ENCODE results near the gene GPRC5A.

GPRC5A gene

GRCh38 chr12:12877781-12878455 is 13.4 kb upstream of the GPRC5A start (continued):
- TF ChIP-seq ZNF645 (tag by site-specific recombination; IDR thresholded peaks at IDR 0.05): no peak
- no peak for TF ChIP-seq ZBTB26 (tag by site-specific recombination; optimal IDR thresholded peaks at IDR 0.05)
- TF ChIP-seq ZNF623 (tag by site-specific recombination; IDR thresholded peaks at IDR 0.05): no peak
- TF ChIP-seq ZNF2 (tag by site-specific recombination; IDR thresholded peaks at IDR 0.05): no peak
- TF ChIP-seq ZNF660 (tag by site-specific recombination; IDR thresholded peaks at IDR 0.05): no peak
- no peak for TF ChIP-seq YY1 (tag by site-specific recombination; IDR thresholded peaks at IDR 0.05)
- TF ChIP-seq KLF16 (tag by site-specific recombination; IDR thresholded peaks at IDR 0.05): no peak
- TF ChIP-seq ZNF266 (tag by site-specific recombination; IDR thresholded peaks at IDR 0.05; ENCODE audit: low read depth): no peak
- TF ChIP-seq FEZF1 (tag by site-specific recombination; IDR thresholded peaks at IDR 0.05): peak; percentile 70
- TF ChIP-seq ZNF148 (tag by site-specific recombination; IDR thresholded peaks at IDR 0.05; ENCODE audit: borderline replicate concordance): no peak
- TF ChIP-seq ZNF48 (tag by site-specific recombination; IDR thresholded peaks at IDR 0.05): no peak
- no peak for TF ChIP-seq ZNF677 (tag by site-specific recombination; IDR thresholded peaks at IDR 0.05)
- TF ChIP-seq ZNF23 (tag by site-specific recombination; IDR thresholded peaks at IDR 0.05; ENCODE audit: borderline replicate concordance): no peak
- TF ChIP-seq ZNF133 (tag by site-specific recombination; IDR thresholded peaks at IDR 0.05): no peak
- TF ChIP-seq ZIC2 (tag by site-specific recombination; IDR thresholded peaks at IDR 0.05): peak; percentile 88
- no peak for TF ChIP-seq HOXD13 (CRISPR knock-in tag; IDR thresholded peaks at IDR 0.05; ENCODE audit: borderline replicate concordance)
- TF ChIP-seq ZNF518A (tag by site-specific recombination; conservative IDR thresholded peaks at IDR 0.05; ENCODE audit: low read depth): no peak
- TF ChIP-seq ZNF280C (tag by site-specific recombination; IDR thresholded peaks at IDR 0.05): no peak
- no peak for TF ChIP-seq ZNF341 (tag by site-specific recombination; IDR thresholded peaks at IDR 0.05; ENCODE audit: low read depth)
- TF ChIP-seq GLIS2 (tag by site-specific recombination; IDR thresholded peaks at IDR 0.05): peak; percentile 64
- peak; percentile 56 for TF ChIP-seq ZNF629 (tag by site-specific recombination; IDR thresholded peaks at IDR 0.05)
- no peak for TF ChIP-seq ELK4 (IDR thresholded peaks at IDR 0.05; ENCODE audit: borderline replicate concordance, low read depth, low read length)
- no peak for TF ChIP-seq ZNF211 (tag by site-specific recombination; IDR thresholded peaks at IDR 0.05; ENCODE audit: low read depth)
- TF ChIP-seq ZNF324 (tag by site-specific recombination; IDR thresholded peaks at IDR 0.05): no peak
- TF ChIP-seq ZNF585B (tag by site-specific recombination; IDR thresholded peaks at IDR 0.05): no peak
- no peak for TF ChIP-seq ZNF621 (tag by site-specific recombination; IDR thresholded peaks at IDR 0.05)
- no peak for TF ChIP-seq ZNF514 (tag by site-specific recombination; IDR thresholded peaks at IDR 0.05)
- TF ChIP-seq ZNF214 (tag by site-specific recombination; IDR thresholded peaks at IDR 0.05; ENCODE audit: borderline replicate concordance): no peak

All from HEK293 (cell line).